NCI-H1048 (cell line): ENCODE measurements around the gene UQCRC1.
"Not testable (repeated sequence)": the region's sequence is repeated elsewhere in the genome, so short reads cannot be mapped to it uniquely, and the experiment has no call there.

Source experiments
- DNase-seq: peaks from one replicate; lab custom pipeline; 2025; lab: John Stamatoyannopoulos, UW

The UQCRC1 gene

GRCh38 chr3:48555231-48555948 is 54.1 kb downstream of the UQCRC1 start:
- DNase-seq, result no peak

DNA sequence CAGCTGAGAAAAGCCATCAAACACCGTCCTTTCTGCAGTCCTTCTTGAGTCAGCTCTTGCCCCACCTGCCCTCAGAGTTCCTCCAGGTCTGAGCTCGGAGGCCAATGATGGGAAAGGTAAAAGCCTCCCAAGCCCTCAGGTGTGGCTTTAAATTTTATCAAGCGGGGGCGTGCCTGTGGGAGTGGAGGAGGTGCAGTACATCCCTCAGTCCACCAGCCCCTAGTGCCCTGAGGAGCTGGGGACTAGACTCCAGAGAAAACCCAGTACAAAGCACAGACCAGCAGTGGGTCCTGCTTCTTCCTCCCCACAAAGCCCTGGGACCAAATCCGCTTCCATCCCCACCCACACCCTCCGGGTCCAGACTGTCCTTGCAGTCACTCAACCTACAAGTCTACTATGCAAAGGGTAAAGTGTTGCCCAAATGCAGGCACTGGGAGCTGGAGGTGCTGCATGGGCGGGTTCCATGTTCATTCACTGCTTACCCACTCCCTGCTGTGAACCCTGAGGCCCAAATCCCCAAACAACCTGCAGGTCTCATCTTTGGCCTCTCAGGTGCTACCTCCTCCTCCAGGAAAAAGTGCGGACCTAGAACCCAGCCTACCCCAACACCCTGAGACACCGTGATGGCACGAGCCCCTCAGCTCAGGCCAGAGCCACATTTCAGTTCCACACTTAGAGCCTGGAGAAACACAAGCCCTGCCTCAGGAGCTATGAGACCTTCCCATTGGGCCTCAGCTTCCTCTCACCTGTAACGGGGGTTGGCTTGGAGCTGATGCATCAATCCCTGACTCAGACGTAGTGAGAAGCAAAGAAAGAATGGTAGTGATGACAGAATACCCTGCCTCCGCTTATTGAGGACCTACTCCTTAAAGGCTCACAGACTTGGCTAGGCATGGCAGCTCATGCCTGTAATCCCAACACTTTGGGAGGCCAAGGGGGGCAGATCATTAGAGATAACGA is 55.3 kb downstream of the UQCRC1 start:
- DNase-seq, result no peak

DNA sequence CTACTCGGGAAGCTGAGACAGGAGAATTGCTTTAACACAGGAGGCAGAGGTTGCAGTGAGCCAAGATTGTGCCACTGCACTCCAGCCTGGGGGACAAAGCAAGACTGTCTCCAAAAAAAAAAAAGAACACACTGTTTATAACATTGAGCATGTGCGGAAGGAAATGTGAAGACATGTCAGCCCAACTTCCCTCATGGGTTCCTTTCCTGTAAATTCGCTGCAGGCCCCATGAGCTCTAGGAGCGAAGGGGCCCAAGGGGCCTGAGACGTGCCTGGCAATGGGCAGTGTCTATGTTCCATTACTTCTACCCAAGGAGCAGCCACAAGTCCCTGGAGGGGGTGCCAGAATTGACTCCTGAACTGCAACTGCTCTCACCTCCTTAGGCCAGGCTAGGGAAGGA is 56.1 kb downstream of the UQCRC1 start:
- DNase-seq, result no peak

GRCh38 chr3:48552111-48552951 is 57.1 kb downstream of the UQCRC1 start:
- DNase-seq, result no peak

DNA sequence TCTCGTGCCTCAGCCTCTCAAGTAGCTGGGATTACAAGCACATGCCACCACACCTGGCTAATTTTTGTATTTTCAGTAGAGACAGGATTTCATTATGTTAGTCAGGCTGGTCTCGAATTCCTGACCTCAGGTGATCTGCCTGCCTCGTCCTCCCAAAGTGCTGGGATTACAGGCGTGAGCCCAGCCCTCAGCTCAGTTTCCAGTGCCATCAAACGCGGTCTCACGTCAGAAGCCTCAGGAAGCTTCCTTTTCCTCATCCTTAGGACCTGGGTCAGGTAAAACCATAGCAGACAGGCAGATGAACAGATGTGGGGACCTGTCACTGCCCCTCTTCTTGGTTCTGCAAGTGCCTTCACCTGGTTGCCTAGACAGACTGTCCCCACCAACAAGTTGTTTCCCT is 57.8 kb downstream of the UQCRC1 start:
- not testable (repeated sequence) for DNase-seq
